ENCODE measurements around the gene MUC20.

- TF ChIP-seq CTCF (conservative IDR thresholded peaks at IDR 0.05) (no peak), EZH2 (IDR thresholded peaks at IDR 0.05; ENCODE audit: low read depth) (no peak)
These were observed 51.0 kb downstream of the MUC20 start for GRCh38 chr3:195771646-195772300.
